Activated CD8-positive, alpha-beta memory T cell treated with anti-CD3 and anti-CD28 coated beads for 36 hours (primary cell): ENCODE results near the gene MMP2. TPM values are rescaled to one million over a fixed set of nuclear protein-coding genes. Genes with fewer than 3 reads are reported as not detected.

ENCODE experiments used
- CTCF ChIA-PET: fragments of 350-600 bp; sonication (Branson Sonifier 250); formaldehyde crosslinking; loops from one replicate; lab custom pipeline; 2021; ENCODE audit warnings: antibody characterized with exemption; lab: Charles Lee
- POLR2A ChIA-PET: fragments of 350-600 bp; sonication (Branson Sonifier 250); formaldehyde crosslinking; loops from one replicate; lab custom pipeline; 2021; ENCODE audit warnings: antibody characterized with exemption; lab: Charles Lee
- total RNA-seq, 2 experiments: library from RNA; stranded (reverse); gene quantifications; one replicate each; pipeline ENCODE4 v1.2.3, GENCODE V29; 2021

Gene MMP2
- total RNA-seq, 2 experiments from 2014 or later: not detected

- CTCF ChIA-PET: no interaction called here
Measured at GRCh38 chr16:55506083-55506482, 27.1 kb downstream of the MMP2 start.

GRCh38 chr16:55506708-55507107 lies 27.7 kb downstream of the MMP2 start:
- ChIA-PET POLR2A (no interaction called here), CTCF (no interaction called here)

More at GRCh38 chr16:55506083-55506482, 27.1 kb downstream of the MMP2 start:
- POLR2A ChIA-PET: no interaction called here

- POLR2A ChIA-PET: no interaction called here
- CTCF ChIA-PET: no interaction called here
Measured at GRCh38 chr16:55508271-55508921, 29.4 kb downstream of the MMP2 start.

- CTCF ChIA-PET: interaction anchor here (0.6 kb wide), 1 partner anchor 222 kb away, joined by 3 read pairs; no protein-coding TSS in a partner anchor
Measured at GRCh38 chr16:55508941-55509931, 30.2 kb downstream of the MMP2 start, which contains the start of gene LPCAT2. Gene LPCAT2 (plus strand): TSS chr16:55509072. CDS start chr16:55509182, 110 bp downstream.

GRCh38 chr16:55510185-55510805 lies 31.3 kb downstream of the MMP2 start:
- POLR2A ChIA-PET: no interaction called here
- CTCF ChIA-PET: no interaction called here

More at GRCh38 chr16:55508941-55509931, 30.2 kb downstream of the MMP2 start, which contains the start of gene LPCAT2:
- POLR2A ChIA-PET: no interaction called here

DNA sequence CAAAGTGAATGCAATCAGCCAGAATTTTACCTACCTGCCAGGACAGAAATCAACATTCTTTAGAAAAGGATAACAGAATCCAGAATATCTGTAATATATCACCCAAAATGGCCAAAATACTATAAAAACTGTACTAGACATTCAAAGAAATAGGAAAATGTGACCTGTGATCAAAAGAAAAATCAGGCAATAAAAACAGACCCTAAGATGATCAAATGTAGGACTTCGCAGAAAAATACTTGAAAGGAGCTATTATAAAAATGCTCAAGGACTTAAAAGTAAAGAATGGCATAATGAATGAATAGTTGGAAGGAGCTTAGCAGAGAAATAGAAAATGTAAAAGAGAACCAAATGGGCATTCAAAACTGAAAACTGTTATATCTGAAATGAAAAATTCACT lies 33.9 kb downstream of the MMP2 start:
- ChIA-PET CTCF (interaction anchor here (1.0 kb wide), 1 partner anchor 13 kb away, joined by 7 read pairs; no protein-coding TSS in a partner anchor), POLR2A (no interaction called here)

DNA sequence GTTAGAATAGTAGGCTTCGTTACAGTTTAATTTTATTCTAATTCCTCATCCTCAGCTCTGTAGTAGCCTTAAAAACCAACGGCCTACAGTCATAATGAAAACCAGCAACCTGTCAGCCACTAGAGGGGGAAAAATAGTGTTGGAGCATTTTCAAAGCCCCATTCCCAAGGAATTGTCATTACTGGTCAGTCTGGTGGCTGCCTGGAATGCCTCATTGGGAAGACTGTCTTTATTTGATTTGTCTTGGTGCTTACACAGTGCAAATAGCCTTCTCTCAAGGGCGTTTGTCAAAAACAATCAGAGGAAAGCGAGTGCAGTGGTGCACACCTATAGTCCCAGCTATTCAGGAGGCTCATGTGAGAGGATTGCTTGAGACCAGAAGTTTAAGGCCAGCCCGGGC lies 34.6 kb downstream of the MMP2 start:
- POLR2A ChIA-PET: no interaction called here
- CTCF ChIA-PET: interaction anchor here (1.0 kb wide), 1 partner anchor 14 kb away, joined by 7 read pairs; no protein-coding TSS in a partner anchor

DNA sequence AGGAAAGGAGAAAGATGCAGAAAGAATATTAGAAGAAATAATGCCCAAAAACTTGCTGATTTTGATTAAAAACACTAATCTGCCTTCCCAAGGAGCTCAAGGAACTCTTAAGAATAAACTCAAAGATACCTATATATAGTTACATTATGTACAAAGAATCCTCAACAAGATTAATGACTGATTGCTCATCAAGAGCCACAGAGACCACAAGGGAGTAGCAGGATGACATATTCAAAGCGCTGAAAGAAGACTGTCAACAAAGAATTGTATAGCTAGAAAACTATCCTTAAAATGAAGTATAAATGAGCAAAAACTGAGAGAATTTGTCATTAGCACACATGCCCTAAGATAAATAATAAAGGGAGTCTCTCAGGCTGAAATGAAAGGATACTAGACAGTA lies 36.1 kb downstream of the MMP2 start:
- ChIA-PET CTCF (no interaction called here), POLR2A (no interaction called here)

GRCh38 chr16:55521792-55522191 lies 42.8 kb downstream of the MMP2 start:
- CTCF ChIA-PET: no interaction called here
- POLR2A ChIA-PET: no interaction called here

GRCh38 chr16:55526441-55526840 lies 47.4 kb downstream of the MMP2 start:
- ChIA-PET CTCF (no interaction called here), POLR2A (no interaction called here)

GRCh38 chr16:55527885-55528284 lies 48.9 kb downstream of the MMP2 start:
- ChIA-PET POLR2A (no interaction called here), CTCF (no interaction called here)

- ChIA-PET POLR2A (no interaction called here), CTCF (no interaction called here)
Measured at GRCh38 chr16:55529018-55529417, 50.0 kb downstream of the MMP2 start.

DNA sequence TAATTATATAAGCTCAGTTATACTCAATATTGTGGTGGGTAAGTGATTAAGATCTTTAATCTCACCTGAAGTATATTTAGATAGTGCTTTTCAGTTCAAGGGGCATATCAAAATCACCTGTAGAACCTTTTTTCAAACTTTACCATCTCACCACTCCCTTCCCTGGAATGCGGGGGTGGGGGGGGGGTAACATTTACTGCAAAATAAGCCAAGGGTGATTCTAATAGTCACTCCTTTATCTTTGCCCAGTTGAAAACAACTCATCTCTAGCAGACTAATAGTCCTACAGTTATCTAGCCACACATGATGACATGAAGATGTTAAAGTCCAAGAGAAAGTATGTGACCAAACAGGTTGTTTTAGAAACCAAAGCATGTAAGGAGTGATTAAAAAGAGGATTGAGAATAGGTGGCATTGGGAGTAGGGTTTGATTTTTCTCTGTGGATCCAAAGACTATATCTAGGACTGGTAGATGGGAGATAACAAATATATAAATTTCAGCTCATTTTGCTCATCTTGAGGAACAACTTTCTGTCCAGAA lies 51.4 kb downstream of the MMP2 start:
- CTCF ChIA-PET: no interaction called here
- POLR2A ChIA-PET: no interaction called here

DNA sequence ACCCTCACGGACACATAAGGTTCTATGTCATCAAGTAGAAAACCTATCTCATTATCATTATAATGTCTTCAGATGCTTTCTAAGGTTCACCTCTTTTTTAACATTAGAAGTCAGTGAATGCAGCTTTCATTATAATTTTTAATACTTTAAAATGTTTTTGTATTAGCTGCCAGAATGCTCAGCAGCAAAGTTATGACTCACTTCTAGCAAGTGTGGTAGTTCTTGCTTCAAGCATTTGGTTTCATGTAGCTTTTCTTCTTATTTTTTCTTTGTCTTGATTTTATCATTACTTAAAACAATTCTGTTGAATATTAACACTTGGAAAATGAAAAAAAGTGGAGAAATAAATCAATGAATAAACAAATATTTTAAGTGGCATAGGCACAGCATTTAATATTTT lies 53.2 kb downstream of the MMP2 start:
- ChIA-PET CTCF (no interaction called here), POLR2A (no interaction called here)

DNA sequence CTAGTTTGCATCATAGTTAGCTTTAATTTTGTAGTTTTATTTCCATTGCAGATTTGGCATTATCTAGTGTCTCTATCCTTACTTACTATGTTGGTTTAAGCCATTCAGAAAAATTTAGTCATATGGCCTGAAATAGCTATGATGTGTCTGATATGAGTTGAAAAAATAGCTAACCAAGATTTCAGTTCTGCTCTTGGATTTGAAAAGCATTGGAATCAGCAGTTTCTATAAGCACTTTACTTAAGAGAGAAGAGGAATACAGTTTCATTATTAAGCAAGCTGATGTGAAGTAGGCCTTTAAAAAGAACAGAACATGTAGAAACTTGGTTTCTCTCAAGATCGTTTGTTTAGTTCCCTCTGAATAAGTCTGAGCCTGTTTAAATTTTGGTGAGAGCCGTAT lies 55.8 kb downstream of the MMP2 start:
- CTCF ChIA-PET: no interaction called here
- POLR2A ChIA-PET: no interaction called here

DNA sequence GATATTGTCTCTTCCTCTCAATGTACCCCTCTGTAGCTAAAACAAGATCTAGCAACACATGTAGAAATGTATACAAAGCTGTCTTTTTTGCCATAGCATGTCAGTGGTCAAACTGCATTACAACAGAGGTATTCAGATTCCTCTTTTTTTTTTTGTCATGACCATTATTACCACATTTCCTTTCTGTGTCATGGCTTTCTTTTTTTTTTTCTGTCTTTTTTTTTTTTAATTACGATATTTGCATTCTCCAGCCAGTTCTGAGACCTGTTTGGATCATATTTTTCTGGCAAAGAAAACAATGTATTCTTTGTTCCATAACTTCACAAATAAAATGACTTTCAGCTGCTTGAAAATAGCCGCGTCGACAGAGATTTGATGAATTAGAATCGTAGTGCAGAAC lies 60.1 kb downstream of the MMP2 start:
- ChIA-PET CTCF (no interaction called here), POLR2A (no interaction called here)

GRCh38 chr16:55539488-55539887 lies 60.5 kb downstream of the MMP2 start:
- POLR2A ChIA-PET: no interaction called here
- CTCF ChIA-PET: no interaction called here

- ChIA-PET CTCF (no interaction called here), POLR2A (no interaction called here)
Measured at GRCh38 chr16:55540221-55540620, 61.2 kb downstream of the MMP2 start.

DNA sequence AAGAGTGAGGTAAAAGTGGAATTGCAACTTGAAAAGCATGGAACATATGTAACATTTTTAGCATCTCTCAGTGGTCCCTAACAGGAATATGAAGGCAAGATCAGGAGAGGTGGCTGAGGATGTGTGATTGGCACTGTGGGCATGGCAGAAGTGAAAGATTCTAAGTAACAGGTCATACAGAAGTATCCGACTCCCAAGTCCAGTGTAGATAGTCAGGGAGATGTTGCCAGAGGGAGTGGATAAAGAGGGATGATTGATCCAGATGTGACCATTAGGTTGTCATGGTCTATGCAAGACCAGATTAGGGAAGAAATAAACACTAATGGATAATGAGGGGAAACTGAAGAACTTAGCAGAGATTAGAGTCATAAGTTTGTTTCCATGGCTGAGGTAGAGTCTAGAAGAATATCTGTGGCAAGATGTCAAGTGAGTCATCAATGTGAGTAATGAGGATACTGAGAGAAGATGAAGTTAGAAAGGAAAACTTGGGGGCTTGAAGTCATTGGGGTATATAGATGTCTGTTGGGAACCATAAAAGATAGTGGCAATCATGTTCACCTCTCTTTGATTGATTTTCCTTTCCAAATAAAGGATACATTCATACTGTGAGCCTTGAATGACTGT lies 63.6 kb downstream of the MMP2 start:
- POLR2A ChIA-PET: no interaction called here
- CTCF ChIA-PET: no interaction called here
